HG03575 (cell line): ENCODE measurements around the gene SND1.
"Not testable (repeated sequence)": the region's sequence is repeated elsewhere in the genome, so short reads cannot be mapped to it uniquely, and the experiment has no call there.

Source experiments
- ATAC-seq: cut with Tn5 transposase; IDR thresholded peaks from one replicate; pipeline ENCODE4 v1.9.1; 2021; ENCODE audit not compliant: unreplicated experiment, insufficient number of reproducible peaks, low FRiP score; ENCODE audit errors: extremely low read depth

Gene SND1

GRCh38 chr7:127813991-127814541 lies 162.1 kb downstream of the SND1 start:
- no peak for ATAC-seq

GRCh38 chr7:127815631-127816145 lies 163.7 kb downstream of the SND1 start:
- ATAC-seq = no peak

- ATAC-seq = no peak
These were observed 164.6 kb downstream of the SND1 start for GRCh38 chr7:127816354-127817190.

GRCh38 chr7:127817466-127817865 lies 165.5 kb downstream of the SND1 start:
- ATAC-seq = no peak

- no peak for ATAC-seq
These were observed 166.3 kb downstream of the SND1 start for GRCh38 chr7:127818306-127818705.

GRCh38 chr7:127819975-127820731 lies 168.2 kb downstream of the SND1 start:
- no peak for ATAC-seq

- ATAC-seq = no peak
These were observed 168.7 kb downstream of the SND1 start for GRCh38 chr7:127820732-127821085.

GRCh38 chr7:127821146-127821545 lies 169.2 kb downstream of the SND1 start:
- ATAC-seq = no peak

DNA sequence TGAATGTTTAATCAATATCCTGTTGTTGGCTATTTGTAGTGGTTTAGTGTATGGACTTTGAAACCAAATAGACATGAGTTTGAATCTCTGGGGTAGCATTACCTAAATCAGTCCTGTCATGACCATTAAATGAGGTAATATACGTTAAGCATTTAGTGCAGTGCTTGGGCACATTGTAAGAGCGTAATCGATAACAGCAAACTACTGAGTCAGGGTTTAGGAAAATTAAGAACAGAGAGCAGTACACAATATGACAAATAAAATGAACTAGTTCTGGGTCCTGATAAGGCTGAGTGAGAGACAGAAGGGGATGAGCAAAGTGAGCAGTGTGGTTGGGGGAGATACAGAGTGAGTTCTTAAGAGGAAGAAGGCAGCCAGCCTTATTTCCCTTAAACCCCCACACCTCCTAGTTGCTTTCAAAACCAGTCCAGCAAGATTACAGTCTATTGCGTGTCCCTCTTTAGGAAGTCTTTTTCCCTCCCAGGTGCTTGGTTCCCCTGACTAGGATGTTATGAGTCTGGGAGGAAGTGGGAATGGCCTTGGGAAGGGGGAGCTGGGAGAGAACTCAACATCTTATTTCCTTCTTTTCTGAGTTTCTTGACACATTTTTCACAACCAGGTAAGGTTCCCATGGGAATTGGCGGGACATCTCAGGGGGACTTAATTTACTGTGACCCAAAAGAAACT lies 171.0 kb downstream of the SND1 start:
- no peak for ATAC-seq

DNA sequence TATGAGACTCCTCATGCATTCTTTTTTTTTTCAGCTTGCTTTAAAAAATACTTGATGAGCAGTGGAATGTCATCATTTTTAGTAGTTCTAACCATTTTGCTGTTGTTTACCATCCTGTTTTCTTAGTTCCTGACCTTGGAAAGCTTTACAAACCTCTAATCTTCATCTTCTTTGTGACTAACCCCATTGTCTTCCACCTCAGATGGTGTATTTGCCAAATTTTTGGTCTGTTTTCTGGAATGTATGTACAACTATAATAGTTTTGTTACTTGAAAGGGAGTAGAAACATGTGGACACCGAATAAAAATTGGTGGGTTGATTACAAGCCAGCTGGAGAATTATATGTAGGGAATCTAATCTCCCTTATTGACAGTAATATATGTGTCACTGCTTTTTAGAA lies 172.7 kb downstream of the SND1 start:
- ATAC-seq = no peak

GRCh38 chr7:127828843-127829500 lies 177.0 kb downstream of the SND1 start:
- no peak for ATAC-seq

- ATAC-seq = no peak
These were observed 179.6 kb downstream of the SND1 start for GRCh38 chr7:127831318-127832219.

DNA sequence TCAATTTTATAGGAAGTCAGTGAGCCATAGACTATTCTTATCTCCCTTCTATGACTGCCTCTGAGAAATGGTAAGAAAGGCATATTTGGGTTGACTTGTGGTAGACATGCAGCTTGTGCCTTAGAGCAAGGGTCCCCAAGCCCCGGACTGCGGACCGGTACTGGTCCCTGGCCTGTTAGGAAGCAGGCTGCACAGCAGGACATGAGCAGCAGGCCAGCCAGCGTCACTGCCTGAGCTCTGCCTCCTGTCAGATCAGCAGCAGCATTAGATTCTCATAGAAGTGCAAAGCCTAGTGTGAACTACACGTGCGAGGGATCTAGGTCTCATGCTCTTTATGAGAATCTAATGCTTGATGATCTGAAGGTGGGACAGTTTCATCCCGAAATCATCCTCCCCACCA lies 180.6 kb downstream of the SND1 start:
- ATAC-seq = no peak

DNA sequence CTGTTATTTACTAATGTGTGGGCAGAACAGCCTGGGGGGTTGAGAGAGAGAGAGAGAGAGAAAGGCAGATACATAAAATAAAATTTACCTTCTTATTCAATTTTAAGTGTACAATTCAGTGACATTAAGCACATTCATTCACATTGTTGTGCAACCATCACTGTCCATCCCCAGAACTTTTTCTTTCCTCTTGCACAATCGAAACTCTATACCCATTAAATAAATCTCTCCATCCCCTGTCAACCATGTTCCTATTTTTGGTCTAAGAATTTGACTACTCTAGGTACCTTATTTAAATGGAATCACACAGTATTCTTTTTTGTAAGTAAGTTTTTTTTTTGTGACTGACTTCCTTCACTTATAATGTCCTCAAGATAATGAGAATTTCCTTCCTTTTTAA lies 181.6 kb downstream of the SND1 start:
- ATAC-seq = no peak

DNA sequence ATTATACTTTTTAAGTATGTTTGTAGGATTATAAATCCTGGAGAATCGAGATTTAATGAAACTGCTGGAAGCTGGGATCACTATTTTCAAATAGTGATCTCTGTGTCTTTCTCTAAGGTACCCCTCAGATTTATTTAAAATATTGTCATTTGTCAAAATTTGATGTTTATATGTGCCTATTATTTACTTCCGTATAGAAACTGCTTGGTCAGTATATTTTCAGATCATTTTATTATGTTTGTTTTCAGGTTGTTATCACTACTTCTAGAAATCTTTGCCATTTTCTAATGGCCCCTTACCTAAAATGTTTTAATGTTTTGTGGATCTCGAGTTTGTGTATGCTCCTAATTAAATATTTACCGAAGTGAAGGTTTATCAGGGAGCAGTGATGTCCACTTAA lies 183.7 kb downstream of the SND1 start:
- ATAC-seq = no peak

- not testable (repeated sequence) for ATAC-seq
These were observed 185.9 kb downstream of the SND1 start for GRCh38 chr7:127837816-127838410.

GRCh38 chr7:127838816-127839415 lies 186.9 kb downstream of the SND1 start:
- no peak for ATAC-seq
